Activated naive CD4-positive, alpha-beta T cell treated with anti-CD3 and anti-CD28 coated beads, Interleukin-2, amount 50 U/mL, for 16 hours (primary cell): ENCODE data around the gene GPR85.
"Not testable (repeated sequence)": the region's sequence is repeated elsewhere in the genome, so short reads cannot be mapped to it uniquely, and the experiment has no call there.

Experiments
- DNase-seq: peaks from one replicate; pipeline ENCODE4 v3.0.0-alpha.2; 2020

The GPR85 gene, protein sequence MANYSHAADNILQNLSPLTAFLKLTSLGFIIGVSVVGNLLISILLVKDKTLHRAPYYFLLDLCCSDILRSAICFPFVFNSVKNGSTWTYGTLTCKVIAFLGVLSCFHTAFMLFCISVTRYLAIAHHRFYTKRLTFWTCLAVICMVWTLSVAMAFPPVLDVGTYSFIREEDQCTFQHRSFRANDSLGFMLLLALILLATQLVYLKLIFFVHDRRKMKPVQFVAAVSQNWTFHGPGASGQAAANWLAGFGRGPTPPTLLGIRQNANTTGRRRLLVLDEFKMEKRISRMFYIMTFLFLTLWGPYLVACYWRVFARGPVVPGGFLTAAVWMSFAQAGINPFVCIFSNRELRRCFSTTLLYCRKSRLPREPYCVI

DNA sequence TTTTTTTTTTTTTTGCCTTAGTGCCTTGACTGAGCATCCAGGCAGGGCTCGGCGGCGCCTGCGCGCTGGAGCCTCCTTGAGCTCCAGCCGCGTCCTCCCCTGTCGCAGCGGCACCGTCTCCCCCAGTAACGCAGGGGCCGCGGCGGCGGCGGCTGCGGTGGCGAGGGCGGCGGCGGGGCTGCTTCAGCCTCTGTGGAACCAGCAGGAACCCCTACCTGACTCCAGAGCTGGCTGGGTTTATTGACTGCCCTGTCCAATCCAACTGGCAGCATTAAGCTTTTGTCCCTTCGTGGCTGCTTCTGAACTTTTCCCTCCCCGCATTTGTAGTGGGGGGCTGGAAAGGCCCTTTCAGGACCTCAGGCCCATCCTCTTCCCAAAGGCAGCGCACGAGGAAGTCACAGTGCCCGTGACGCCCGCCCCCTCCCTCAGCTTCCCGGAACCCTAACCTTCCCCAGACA lies at the start of gene GPR85:
TSS of gene GPR85 (minus strand) at position 397 of the 458 bp plus-strand sequence. CDS start 2,106 bp downstream, outside the sequence.
- DNase-seq = peak; percentile 31

DNA sequence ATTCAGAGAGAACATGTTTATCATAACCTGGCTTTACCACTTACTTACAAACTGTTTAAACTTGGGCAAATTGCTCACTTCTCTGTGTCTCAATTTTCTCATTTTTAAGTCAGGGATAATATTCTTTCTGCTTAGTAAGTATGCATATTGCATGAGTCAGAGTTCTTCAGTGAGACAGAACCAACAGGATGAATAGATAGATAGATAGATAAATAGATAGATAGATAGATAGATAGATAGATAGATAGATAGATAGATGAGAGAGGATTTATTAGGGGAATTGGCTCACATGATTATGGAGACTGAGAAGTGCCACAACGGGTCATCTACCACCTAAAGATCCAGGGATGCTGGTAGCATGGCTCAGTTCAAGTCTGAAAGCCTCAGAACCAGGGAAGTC lies 47.4 kb upstream of the GPR85 start:
- no peak for DNase-seq

DNA sequence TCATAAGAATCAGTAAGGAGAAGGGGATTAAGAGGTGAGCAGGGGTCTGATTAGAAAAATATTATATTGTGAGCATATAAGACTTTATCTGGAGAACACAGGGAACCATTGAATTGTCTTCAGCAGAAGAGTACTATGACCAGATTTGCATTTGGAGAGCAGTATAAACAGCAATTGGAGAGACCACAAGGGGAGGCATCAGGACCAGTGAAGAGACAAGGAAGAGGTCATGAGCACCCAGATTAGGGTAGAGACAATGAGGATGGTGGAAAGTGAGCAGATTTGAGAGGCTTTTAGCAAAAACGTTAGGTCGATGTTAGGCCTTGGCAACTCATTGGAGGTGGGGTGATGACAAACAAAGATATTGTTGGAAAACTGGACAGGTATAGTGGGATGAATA lies 44.7 kb upstream of the GPR85 start:
- DNase-seq = no peak

DNA sequence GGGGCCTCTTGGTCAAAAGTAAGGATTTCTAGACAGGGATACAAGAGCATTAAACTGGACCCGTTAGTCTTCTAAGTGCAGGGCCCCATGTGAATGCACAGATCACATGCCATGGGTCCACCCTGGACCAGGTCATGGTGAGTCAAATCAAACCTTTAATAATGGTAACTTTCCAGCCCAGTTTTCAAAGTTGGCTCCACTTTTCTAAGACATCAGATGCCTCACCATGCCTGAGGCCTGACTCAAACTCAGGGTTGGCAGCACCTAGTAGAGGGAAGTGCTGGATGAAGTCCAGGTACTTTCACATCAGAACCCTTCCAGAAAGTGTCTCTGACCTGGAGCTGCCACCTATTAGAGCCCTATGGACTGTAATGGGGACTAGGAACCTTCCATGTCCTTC lies 41.4 kb upstream of the GPR85 start:
- DNase-seq = no peak

DNA sequence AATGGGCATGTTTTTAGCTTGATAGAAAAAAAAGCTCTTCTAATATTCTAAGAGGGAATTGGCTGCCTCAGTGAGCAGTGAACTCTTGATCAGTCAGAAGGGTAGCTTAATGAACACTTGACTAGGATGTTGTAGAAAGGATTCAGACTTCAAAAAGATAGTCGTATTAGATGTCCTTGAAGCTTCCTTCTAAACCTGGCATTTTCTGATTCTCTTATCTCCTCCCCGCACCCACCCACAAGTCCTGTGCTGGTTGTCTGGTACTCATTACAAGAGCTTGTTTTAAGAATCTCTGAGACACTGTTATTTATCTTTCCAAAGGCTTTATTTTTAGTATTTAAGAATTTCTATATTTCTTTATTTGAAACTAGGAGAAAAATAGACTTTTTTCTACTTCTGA lies 39.1 kb upstream of the GPR85 start:
- no peak for DNase-seq

DNA sequence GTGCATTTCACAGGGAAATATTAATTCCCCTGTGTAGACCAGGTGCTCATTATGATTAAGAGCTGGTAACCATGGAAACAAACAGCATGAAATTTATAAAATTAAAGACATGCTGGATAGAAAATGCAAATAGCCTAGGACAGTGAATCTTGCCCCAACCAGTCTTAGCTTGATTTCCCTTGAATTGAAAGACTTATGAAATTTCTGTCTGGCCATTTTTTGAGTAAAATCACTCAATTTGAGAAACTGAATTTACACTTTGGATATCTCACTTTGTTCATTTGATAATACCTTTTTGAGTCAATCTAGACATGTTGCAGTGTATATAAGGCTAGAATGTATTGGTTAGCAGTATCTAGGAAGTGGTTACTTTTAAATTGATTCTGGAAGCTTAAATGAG lies 36.1 kb upstream of the GPR85 start:
- no peak for DNase-seq

DNA sequence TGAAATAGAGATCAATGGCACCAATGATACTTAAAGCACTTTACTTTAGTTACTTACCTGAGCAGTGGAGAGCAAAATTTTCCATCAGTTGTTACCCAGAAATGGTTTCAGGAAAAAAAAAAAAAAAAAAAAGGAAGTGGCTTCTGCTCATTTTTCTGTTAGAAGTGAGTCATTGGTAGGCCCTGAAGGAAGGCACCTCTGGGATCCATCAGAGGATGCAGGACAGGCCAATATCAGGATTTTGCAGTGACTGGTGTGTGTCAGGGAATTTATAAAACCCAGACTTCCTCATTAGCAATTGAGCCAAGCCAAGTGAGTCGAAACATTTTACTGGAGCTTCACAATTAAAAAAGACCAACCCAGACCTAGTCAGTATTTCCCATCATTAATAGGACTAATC lies 34.0 kb upstream of the GPR85 start:
- no peak for DNase-seq

DNA sequence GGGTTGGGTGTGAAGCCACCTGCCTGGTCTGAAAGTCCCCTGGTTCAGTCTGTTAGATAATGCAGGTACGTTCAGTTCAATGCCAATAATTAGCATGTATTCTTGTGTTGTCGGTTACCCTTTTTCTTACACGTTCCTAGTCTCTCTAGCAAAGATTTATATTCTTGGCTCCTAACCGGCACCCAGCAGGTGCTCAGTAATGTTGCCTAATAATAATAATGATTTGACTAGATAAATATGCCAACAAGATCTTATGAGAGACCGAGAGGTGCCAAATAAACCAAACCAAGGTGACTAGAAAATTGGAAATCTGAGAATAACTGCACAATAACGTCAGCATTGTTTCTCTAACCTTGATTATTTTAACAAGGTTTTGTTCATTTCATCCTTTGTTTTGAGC lies 32.8 kb upstream of the GPR85 start:
- DNase-seq = no peak

DNA sequence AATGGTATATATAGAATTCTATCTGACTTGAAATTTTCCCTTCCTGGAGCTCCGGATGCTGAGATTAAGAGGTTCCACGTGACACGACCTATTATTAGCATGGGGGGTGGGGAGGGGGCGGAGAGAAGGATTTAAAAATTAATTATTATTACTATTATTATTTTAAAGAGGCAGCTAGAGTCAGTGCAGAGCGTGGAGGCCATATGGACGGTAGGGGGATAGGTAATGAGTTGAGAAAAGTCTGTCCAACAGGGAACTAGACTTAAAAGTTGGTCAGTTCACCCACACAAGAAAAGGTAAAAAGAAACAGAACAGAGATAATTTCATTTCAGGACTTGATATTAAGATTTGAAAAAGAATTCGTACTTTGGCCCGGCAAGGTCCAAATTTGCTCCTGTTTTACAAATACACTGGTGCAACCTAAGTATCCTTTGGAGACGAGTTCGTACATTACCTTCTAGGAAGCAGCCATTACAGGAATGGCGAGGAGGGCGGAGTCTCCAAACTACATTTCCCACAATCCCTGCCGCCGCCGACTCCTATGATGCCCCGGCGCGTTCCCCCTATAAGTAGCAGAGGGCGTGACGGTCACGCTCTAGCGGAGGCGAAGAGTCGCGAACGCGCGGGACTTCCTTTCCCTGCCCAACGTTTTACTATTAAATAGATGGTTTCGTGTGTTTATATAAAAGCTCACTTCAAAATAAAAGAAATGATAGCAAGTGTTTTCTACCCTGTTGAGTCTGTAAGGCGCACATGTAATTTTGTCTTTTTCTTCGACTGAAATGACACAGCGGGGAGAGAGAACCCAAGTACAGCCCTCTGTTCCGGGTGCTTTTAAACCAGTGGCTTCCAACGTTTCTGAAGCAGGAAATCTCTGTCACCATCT lies 31.7 kb upstream of the GPR85 start, which contains the start of gene SMIM30:
TSS of gene SMIM30 (minus strand) at position 481 of the 886 bp plus-strand sequence. CDS start 976 bp downstream, outside the sequence.
- peak; percentile 90 for DNase-seq

DNA sequence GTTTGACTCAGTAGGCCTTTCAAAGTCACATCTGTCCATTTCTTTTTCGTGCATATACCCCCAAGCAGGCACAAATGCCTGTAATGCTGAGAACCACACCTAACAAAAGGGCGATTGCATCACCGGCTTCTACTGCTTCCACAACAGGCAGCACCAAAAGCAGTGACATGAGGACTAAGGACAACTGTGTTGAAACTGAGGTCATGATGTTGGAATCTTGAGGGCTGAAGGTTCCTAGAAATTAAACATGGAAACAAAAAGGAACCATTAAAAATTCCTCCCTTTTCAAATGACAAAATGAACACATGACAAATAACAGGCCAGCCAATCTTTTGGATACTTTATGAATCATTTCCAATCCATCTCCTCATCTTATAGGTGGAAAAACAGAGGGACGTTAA lies 30.7 kb upstream of the GPR85 start:
- DNase-seq = not testable (repeated sequence)

DNA sequence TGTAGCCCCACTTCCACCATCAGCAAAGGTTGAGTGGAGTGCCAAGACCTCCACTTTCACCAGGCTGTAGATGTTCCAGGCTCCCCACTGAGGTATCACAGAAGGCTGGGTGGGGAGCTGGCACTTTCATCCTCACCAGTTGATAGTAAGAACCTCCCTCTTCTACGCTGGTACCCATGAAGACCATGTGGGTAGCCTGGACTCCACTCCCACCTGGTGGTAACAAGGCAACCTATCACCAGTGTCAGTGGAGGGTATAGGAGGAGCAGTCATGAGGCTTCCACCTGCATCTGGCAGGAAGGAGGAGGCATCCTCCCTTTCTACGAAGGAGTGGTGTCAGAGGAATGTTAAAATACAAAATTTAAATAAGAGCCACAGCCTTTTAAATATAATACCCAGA lies 27.3 kb upstream of the GPR85 start:
- DNase-seq = no peak

DNA sequence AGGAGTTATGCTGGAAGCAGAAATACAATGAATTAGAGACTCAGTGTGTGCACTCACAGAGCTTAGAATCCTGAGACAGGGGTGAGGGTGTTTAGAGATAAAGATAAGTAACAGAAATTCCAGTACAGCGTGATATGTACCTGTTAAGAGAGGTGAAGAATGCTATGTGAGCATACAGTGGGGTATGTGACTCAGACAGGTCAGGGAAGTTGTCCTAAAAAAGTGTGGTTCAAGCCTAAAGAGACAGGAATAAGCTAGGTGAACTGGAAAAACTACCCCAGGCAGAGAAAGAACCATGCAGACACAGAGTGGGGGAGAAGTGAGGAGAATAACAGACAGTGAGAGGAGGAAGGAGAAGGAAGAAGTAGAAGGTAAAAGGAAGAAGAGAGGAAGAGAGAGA lies 23.1 kb upstream of the GPR85 start:
- no peak for DNase-seq

DNA sequence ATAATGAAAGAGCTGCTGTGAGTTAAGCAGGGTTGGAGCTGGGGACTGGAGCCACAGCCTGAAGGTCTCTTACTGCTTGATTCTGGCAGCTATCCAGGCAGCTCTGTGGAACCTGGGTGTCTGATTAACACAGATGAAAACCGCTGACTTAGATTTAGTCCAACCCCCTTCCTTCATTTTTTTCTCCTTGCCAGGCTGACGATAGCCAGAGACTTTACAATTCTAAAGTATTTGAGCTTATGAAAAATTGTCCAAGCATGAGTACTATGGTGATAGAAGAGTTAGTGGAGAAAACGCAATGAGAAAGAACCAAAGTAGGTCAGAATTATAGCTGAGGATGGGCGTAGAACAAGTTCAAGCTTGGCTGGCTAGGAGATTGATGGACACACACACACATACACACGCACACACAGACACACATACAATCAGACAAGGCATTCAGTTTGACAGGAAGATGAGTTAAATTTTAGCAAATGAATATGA lies 13.5 kb upstream of the GPR85 start:
- DNase-seq = no peak

DNA sequence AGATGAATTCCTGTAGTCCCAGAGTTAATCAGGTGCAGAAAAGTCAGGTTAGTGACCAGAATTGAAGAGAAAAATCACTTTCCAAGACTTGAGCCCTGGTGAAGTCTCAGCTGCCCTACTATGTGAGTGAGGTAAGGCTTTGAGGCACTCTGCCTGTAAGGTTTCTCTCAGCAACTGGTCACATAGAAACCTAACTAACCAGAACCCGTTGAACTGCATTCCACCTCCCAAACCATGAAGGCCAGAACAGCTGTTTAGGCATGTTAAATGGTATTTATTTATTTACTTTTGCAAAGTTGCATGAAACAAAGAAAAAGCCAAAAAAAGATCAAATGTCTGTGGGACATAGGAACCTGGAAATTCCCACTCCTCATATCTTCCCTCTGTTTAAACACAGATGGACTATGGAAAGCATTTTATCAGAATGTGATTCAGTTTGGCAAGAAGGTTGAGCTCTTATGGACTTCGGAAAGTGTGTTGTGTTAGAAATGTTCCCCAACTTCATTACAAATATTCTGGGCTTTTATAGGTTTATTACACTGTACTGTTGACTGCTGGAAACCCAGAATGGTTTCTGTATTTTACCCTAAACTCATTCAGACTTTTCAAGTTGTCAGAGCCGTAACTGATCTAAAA lies 12.8 kb upstream of the GPR85 start:
- no peak for DNase-seq

DNA sequence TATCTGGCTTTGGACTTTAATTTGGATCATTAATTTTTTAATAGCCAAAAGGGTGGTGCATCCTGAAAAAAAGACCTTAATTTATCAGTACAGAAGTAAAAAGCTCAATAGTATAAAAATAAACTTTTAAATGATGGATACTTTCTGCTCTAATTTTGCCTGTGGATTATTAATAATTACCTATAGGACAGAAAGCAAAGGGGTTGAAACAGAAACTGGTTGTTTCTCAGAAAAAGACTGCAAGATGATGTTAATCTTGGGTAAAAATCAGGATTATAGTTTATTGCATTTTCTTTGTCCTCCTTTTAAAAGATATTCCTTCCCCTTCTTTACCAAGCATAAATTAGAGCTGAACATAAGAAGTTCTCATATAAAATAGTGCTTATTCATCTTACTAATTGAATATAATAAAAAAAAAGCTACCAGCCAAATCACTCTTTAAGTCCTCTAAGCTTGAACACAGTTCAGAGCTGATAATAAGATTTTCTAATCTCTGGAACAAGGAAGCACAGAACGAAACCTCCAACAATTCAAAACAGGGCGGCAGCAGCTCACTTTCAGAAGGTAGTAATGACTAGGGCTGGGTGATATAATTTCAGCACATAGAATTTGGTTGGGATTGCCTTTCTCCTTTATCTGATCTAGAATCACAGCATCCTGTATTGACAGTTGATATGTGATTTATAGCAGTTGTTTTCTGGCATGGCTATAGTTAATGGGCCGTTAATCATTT lies 8.1 kb upstream of the GPR85 start:
- DNase-seq = no peak

DNA sequence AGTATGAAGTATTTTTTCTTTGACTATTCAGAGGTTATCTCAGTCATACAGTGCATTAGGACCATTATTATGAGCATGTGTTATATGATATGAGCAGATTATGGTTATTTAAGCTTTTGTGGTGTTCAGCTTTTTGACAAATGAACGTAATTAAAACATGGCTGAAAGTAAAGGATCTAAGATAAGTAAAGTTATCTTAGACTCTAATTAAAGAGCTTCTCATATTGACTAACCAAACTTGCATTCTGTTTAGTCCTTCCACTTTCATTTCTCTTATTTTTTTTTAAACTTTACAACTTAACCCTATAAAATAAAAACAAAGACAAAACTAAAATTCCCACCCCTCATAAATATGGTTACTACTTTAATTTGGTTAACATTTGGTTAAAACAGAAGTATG lies 6.9 kb upstream of the GPR85 start:
- DNase-seq = no peak

DNA sequence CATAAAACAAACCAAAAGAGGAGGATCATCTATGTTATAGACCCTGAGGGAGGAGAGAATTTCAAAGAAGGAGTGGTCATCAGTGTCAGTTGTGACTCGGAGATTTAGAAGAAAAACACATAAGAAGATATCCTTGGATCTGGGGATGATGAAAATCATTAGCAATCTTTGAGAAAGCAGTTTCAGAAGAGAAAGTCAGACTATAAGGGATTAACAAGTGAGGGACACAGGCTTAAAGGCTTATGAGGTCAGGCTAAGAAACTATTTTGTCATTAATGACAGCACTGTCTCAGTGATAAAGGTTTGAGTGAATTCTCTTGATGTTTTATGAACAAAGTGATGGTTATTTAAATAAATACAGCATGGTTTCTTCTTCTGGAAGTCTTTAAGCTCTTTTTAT lies 6.1 kb upstream of the GPR85 start:
- no peak for DNase-seq

DNA sequence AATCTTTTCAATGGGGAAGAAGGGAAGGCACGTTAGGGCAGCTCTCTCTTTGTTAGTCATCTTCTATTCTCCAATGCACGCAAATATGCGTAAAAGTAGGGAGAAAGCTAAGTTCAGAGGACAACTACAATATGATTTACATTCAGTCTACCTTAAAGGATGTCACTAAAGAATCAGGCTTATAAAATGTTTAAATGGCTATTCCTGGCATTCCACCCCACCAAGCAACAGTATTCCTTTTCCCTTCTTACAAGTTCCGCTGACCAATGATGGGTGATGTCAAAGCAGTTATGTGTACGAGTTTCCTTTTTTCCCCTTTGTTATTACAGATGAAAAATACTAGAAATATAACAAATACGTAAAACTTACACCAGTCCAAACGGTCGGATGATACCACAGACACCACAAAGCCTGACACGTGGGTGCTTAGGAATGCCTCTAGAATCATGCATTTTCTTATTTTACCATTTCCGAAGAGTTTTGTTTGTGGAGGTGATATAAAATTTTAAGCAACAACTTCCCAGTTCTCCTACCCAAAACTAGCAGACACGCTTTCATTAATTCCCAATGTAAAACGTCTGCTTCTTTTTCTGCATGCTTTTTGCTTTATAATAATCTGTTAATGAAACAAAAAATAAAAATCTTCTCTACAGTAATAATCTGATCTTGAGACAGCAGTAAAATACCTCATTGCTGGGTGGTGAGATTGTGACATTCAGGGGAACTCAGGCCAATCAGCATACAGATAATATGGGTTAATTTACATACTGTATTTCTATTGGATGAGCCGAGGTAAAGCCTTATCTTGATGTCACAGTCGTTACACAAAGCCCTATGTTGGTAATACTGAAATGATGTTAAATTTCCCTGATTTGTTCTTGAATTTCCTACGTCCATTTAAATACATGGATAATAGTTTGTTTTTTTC lies 708 bp upstream of the GPR85 start:
- DNase-seq = no peak

DNA sequence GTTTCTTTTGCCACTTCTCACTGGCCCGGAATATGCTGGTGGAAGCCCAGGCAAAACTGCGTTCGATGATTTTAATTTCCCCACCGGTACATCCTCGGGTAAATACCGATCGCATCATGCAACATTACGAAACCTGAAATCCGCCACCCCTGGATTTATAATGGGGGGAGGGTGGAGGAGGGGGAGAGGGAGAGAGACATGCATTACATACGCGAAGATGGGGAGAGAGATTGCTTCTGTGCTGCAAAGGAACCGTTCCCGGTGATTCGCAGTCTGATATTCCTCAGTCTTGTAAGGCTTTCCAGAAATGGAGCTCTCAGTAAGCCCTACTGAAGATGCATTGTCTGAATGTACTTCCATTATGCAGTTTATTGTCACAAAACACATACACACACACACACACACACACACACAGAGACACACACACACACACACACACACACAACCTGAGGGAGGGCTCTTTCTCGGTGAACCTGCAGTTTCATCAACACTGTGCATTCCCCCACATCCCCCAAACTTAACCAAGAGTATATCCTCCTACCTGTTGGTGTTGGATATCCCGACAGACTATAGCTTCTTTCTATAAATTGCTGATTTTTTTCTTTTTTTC lies 741 bp downstream of the GPR85 start:
- DNase-seq = no peak

DNA sequence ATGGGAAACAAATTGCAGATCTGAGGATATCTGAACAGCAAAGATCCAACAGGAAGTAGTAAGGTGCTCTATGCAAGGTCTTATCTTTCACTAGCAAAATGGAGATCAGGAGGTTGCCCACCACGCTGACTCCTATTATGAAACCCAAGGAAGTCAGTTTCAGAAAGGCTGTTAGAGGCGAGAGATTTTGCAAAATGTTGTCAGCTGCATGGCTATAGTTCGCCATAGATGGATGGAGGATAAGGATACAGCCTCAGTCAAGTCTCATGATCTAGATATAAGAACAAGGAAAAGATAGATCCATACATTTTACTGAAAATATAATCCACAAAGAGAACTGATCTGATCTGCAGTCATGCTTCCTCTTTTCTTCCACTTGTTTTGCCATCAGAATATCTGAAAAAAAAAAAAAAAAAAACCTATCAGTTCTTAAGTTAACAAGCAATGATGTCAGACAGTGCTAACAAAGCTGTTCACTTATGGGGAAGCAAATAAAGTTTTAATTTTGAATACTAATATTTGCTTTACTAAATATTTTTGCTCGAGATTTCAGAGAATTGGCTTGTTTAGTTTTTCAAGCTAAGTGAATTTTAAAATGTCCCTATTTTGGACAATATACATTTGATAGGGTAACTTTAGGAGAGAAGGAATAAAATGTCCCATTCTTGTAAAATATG lies 2.0 kb downstream of the GPR85 start:
- DNase-seq = no peak
